Measurements from ENCODE around the gene PIAS1. TPM values are rescaled to one million over a fixed set of nuclear protein-coding genes. Genes with fewer than 3 reads are reported as not detected.
A peak's percentile ranks its signal among the peaks of the same experiment; 100 is the strongest.

Gene PIAS1
- total RNA-seq, 1 donor from 2014 or later: 71.1 TPM

- no peak overlapping the region for H3K4me3 Mint-ChIP-seq
- H3K27me3 Mint-ChIP-seq (ENCODE audit: low read depth): no peaks in the 10 kb centered on the region
- peak overlapping the region; percentile 10 for H3K27ac Mint-ChIP-seq
- peaks cover 8% of the 10 kb centered on the region for H3K36me3 Mint-ChIP-seq
- H3K4me1 Mint-ChIP-seq: peaks cover 28% of the 10 kb centered on the region
- H3K9me3 Mint-ChIP-seq: no peaks in the 10 kb centered on the region
- TF ChIP-seq CTCF (IDR thresholded peaks at IDR 0.05; ENCODE audit: unreplicated experiment): no peak
- DNase-seq (ENCODE audit: low spot score in 2 of 2, unreplicated experiment in 2 of 2): no peak
Observed at GRCh38 chr15:68073576-68074288, 19.6 kb downstream of the PIAS1 start.

- no peaks in the 10 kb centered on the region for H3K27me3 Mint-ChIP-seq (ENCODE audit: low read depth)
- peaks cover 34% of the 10 kb centered on the region for H3K4me1 Mint-ChIP-seq
- no peak overlapping the region for H3K4me3 Mint-ChIP-seq
- no peaks in the 10 kb centered on the region for H3K9me3 Mint-ChIP-seq
- no peak for DNase-seq (ENCODE audit: low spot score in 2 of 2, unreplicated experiment in 2 of 2)
- peaks cover 2% of the 10 kb centered on the region for H3K36me3 Mint-ChIP-seq
- H3K27ac Mint-ChIP-seq: no peak overlapping the region
- TF ChIP-seq CTCF (IDR thresholded peaks at IDR 0.05; ENCODE audit: unreplicated experiment): no peak
Observed at GRCh38 chr15:68075764-68076385, 21.8 kb downstream of the PIAS1 start.

DNA sequence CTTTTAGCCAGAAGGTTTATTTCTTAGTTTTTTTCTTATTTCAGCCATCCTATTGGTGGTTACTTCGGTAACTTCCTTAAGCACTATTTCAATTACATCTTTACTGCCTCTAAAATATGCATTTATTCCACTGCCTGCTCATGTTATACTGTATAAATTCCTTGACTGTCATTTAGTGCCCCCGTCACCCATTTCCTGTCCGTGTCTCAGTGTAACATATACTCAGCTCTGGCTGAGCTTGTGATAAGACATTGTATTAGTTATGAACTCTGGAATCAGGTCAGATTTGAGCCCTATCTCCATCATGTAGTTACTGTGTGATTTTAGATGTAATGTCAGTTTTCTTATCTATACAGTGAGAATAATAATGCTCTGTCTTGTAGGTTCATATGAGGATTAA is 24.2 kb downstream of the PIAS1 start:
- TF ChIP-seq CTCF (IDR thresholded peaks at IDR 0.05; ENCODE audit: unreplicated experiment): no peak
- no peak for DNase-seq (ENCODE audit: low spot score in 2 of 2, unreplicated experiment in 2 of 2)
- Mint-ChIP-seq H3K27me3 (ENCODE audit: low read depth) (no peaks in the 10 kb centered on the region), H3K36me3 (peaks cover 2% of the 10 kb centered on the region), H3K27ac (peak overlapping the region; percentile 54), H3K4me1 (peaks cover 58% of the 10 kb centered on the region), H3K9me3 (no peaks in the 10 kb centered on the region), H3K4me3 (no peak overlapping the region)

GRCh38 chr15:68080334-68080733 is 26.2 kb downstream of the PIAS1 start:
- Mint-ChIP-seq H3K27ac (no peak overlapping the region), H3K4me3 (no peak overlapping the region), H3K4me1 (peaks cover 57% of the 10 kb centered on the region), H3K9me3 (no peaks in the 10 kb centered on the region), H3K36me3 (peaks cover 2% of the 10 kb centered on the region), H3K27me3 (ENCODE audit: low read depth) (no peaks in the 10 kb centered on the region)
- DNase-seq (ENCODE audit: low spot score in 2 of 2, unreplicated experiment in 2 of 2): no peak
- no peak for TF ChIP-seq CTCF (IDR thresholded peaks at IDR 0.05; ENCODE audit: unreplicated experiment)

GRCh38 chr15:68080783-68081182 is 26.7 kb downstream of the PIAS1 start:
- no peak overlapping the region for H3K4me3 Mint-ChIP-seq

More at GRCh38 chr15:68080783-68081182, 26.7 kb downstream of the PIAS1 start:
- no peak for TF ChIP-seq CTCF (IDR thresholded peaks at IDR 0.05; ENCODE audit: unreplicated experiment)
- H3K36me3 Mint-ChIP-seq: peaks cover 2% of the 10 kb centered on the region
- H3K27me3 Mint-ChIP-seq (ENCODE audit: low read depth): no peaks in the 10 kb centered on the region
- no peaks in the 10 kb centered on the region for H3K9me3 Mint-ChIP-seq
- H3K4me1 Mint-ChIP-seq: peaks cover 59% of the 10 kb centered on the region
- no peak for DNase-seq (ENCODE audit: low spot score in 2 of 2, unreplicated experiment in 2 of 2)
- peak overlapping the region; percentile 48 for H3K27ac Mint-ChIP-seq

Data from mesothelial cell of epicardium (in vitro differentiated cells).